GM12872 (cell line): ENCODE data around the gene CYP2W1.

Source experiments
- CTCF ChIP-seq: IDR thresholded peaks from 3 replicates; pipeline ENCODE4 v1.5.1; 2011; ENCODE audit warnings: low read depth, mild to moderate bottlenecking, low read length, moderate library complexity; ENCODE audit not compliant: insufficient read depth

The CYP2W1 gene

GRCh38 chr7:1021931-1022330 is 39.0 kb downstream of the CYP2W1 start:
- TF ChIP-seq CTCF, result no peak

DNA sequence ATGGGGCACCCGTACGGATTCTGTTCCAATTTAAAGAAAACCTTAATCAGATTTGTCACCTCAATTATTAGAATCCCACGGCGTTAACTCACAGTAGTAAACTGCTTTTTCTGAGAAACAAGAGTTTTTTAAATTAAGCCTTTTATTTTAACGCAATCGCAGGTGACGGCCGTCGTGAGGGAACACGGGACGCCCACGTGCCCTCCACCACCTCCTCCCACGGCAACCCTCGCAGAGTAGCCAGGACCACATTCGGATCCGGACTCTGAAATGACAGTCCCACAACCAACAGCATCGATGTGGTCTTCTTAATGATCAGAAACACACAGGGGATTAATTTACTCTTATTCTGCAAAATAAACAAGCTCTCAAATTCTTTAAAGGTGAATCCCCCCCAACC is 39.4 kb downstream of the CYP2W1 start:
- TF ChIP-seq CTCF, result no peak

GRCh38 chr7:1022801-1023465 is 40.0 kb downstream of the CYP2W1 start:
- no peak for TF ChIP-seq CTCF

GRCh38 chr7:1024331-1024841 is 41.4 kb downstream of the CYP2W1 start:
- no peak for TF ChIP-seq CTCF

GRCh38 chr7:1024876-1025742 is 42.1 kb downstream of the CYP2W1 start:
- TF ChIP-seq CTCF, result 0 out of 3 replicates have a peak, but pooled peaks have one; percentile 0

DNA sequence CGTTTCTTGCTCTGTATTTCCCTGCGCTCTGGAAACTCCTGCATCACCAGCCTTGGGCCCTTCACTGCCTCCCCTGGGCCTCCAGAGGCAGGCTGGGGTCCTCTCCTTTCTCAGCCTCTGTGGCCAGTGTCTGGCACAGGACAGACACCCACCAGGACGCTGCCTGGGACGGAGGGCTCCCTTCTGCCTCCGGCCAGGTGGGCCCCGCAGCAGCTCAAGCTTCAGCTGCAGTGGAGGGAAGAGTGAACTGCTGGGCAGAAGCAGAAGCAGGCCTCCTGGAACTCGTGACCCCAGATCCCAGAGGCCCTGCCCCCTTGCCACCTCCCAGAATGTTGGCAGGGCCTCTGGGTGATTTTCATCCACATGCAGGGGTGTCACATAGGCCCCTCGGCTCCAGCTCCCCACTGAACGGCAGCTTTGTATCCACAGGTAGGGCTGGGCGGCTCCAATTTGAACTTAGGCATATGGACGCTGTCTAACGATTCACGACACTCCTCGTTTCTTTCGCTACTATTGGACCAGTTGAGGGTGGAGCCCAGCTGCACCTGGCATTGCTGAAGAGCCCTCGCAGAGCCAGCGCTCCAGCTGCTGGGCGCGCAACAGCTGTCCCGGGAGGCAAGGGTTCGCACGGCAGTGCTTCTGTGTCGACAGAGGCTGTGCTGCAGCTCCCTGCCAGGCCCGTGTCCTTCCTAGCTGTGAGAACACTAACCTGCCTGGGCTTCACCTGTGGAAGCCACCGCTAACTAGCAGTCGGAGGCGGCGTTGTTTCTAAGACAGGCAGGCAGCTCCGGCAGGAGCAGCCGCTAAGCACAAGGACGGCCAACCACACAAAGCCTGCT is 43.0 kb downstream of the CYP2W1 start:
- no peak for TF ChIP-seq CTCF

DNA sequence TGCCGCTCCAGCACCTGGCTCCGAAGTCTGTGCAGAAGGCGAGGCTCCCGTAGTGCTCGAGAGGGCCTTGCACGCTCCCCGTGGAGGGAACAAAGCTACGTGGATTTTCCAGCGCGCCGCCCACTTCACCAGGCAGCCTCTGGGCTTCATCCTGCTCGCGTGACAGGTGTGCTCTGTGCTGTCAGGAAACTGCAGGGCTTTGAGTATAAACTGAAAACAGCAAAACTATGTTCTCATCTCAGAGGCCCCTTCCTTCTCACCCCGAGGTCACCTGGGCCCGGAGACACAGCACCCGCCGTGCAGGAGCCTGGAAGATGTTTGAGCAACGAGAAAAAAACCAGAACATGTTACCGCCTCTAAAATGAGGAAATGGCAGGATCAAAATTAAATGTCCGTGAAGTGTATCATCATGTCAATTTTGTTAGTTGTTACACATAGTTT is 43.8 kb downstream of the CYP2W1 start:
- TF ChIP-seq CTCF, result no peak
